ENCODE results near the gene HJURP. TPM values are rescaled to one million over a fixed set of nuclear protein-coding genes. Genes with fewer than 3 reads are reported as not detected.
"Not testable (repeated sequence)": the region's sequence is repeated elsewhere in the genome, so short reads cannot be mapped to it uniquely, and the experiment has no call there.

The HJURP gene
- 10 to 100 TPM in 2 of 4 donors, 1 to 10 TPM in 1, under 1 TPM in 1; 0.81 to 10.7 (median 5.9) TPM for polyA plus RNA-seq
- long read RNA-seq, donor 1: 0 reads
- long read RNA-seq, donor 2: 0 reads
- long read RNA-seq, donor 3: 0 reads
- long read RNA-seq, donor 4: 0 reads
- long read RNA-seq, donor 5: 0 reads
- long read RNA-seq, donor 6, partial matches to known transcripts: 0 of 1 reads
- long read RNA-seq, donor 6, other reads (novel, unspliced or antisense): 0 of 1 reads
- long read RNA-seq, donor 7: 0 reads
- long read RNA-seq, donor 8: 0 reads
- long read RNA-seq, donor 9: 0 reads
- long read RNA-seq, donor 10, partial matches to known transcripts: 0 of 1 reads
- long read RNA-seq, donor 10, other reads (novel, unspliced or antisense): 0 of 1 reads

GRCh38 chr2:233854241-233854981 is at the start of gene HJURP:
HJURP (minus strand) TSS chr2:233854535; CDS start chr2:233854500, 35 bp downstream.
- WGBS, 3 donors: 0 to 1% (median 0%) methylated on average over 59 to 60 of the region's 60 CpGs
- Histone ChIP-seq H3K27ac (ENCODE audit: low read depth in 1 of 3, low read length in 2 of 3) (peak within 1 kb of the TSS in 2 of 3 donors; percentile 59 to 75), H3K4me3 (ENCODE audit: low read depth in 1 of 3, low read length in 3 of 3) (peak within 1 kb of the TSS; percentile 58 to 92 (median 75)), H3K36me3 (ENCODE audit: control insufficient read depth in 3 of 3, insufficient read depth in 2 of 3, low read depth in 1 of 3, low read length in 3 of 3) (peaks cover 0 to 14% (median 0%) of the 10 kb centered on the region in 3 donors), H3K4me1 (ENCODE audit: control insufficient read depth in 3 of 3, insufficient read depth in 2 of 3, low read depth in 1 of 3, low read length in 2 of 3) (peaks cover 0 to 10% (median 0%) of the 10 kb centered on the region in 3 donors), H3K9me3 (ENCODE audit: control insufficient read depth in 2 of 2, insufficient read depth in 1 of 2, low read depth in 1 of 2, low read length in 1 of 2) (no peaks in the 10 kb centered on the region), H3K27me3 (ENCODE audit: control insufficient read depth in 3 of 3, insufficient read depth in 3 of 3, low read length in 3 of 3) (no peaks in the 10 kb centered on the region)
- DNase-seq: peak; percentile 95 to 97
- no peak for FAIRE-seq

GRCh38 chr2:233901884-233902283 is 47.5 kb upstream of the HJURP start:
- no peak overlapping the region for H3K27ac ChIP-seq (ENCODE audit: low read depth in 1 of 3, low read length in 2 of 3)
- peaks cover 0 to 2% (median 2%) of the 10 kb centered on the region in 3 donors for H3K27me3 ChIP-seq (ENCODE audit: control insufficient read depth in 3 of 3, insufficient read depth in 3 of 3, low read length in 3 of 3)
- no peaks in the 10 kb centered on the region for H3K36me3 ChIP-seq (ENCODE audit: control insufficient read depth in 3 of 3, insufficient read depth in 2 of 3, low read depth in 1 of 3, low read length in 3 of 3)
- no peaks in the 10 kb centered on the region for H3K9me3 ChIP-seq (ENCODE audit: control insufficient read depth in 2 of 2, insufficient read depth in 1 of 2, low read depth in 1 of 2, low read length in 1 of 2)
- H3K4me1 ChIP-seq (ENCODE audit: control insufficient read depth in 3 of 3, insufficient read depth in 2 of 3, low read depth in 1 of 3, low read length in 2 of 3): no peaks in the 10 kb centered on the region
- DNase-seq: peak in 1 of 2 donors; percentile 19
- H3K4me3 ChIP-seq (ENCODE audit: low read depth in 1 of 3, low read length in 3 of 3): no peak overlapping the region
- WGBS, 3 donors: 29 to 70% (median 46%) methylated on average over 4 of the region's 4 CpGs
- FAIRE-seq: no peak

GRCh38 chr2:233901367-233901766 is 47.0 kb upstream of the HJURP start:
- FAIRE-seq (no peak), DNase-seq (peak in 1 of 2 donors; percentile 42)
- WGBS, 3 donors: 19 to 48% (median 34%) methylated on average over 4 of the region's 4 CpGs

GRCh38 chr2:233896253-233896652 is 41.9 kb upstream of the HJURP start:
- H3K27me3 ChIP-seq (ENCODE audit: control insufficient read depth in 3 of 3, insufficient read depth in 3 of 3, low read length in 3 of 3); H3K27ac ChIP-seq (ENCODE audit: low read depth in 1 of 3, low read length in 2 of 3); H3K36me3 ChIP-seq (ENCODE audit: control insufficient read depth in 3 of 3, insufficient read depth in 2 of 3, low read depth in 1 of 3, low read length in 3 of 3); H3K4me1 ChIP-seq (ENCODE audit: control insufficient read depth in 3 of 3, insufficient read depth in 2 of 3, low read depth in 1 of 3, low read length in 2 of 3); H3K9me3 ChIP-seq (ENCODE audit: control insufficient read depth in 2 of 2, insufficient read depth in 1 of 2, low read depth in 1 of 2, low read length in 1 of 2); DNase-seq; H3K4me3 ChIP-seq (ENCODE audit: low read depth in 1 of 3, low read length in 3 of 3); FAIRE-seq: not testable (repeated sequence)
- 74 to 90% (median 76%) methylated on average over 2 of the region's 2 CpGs for WGBS, 3 donors

More at GRCh38 chr2:233901367-233901766, 47.0 kb upstream of the HJURP start:
- Histone ChIP-seq H3K4me1 (ENCODE audit: control insufficient read depth in 3 of 3, insufficient read depth in 2 of 3, low read depth in 1 of 3, low read length in 2 of 3) (no peaks in the 10 kb centered on the region), H3K4me3 (ENCODE audit: low read depth in 1 of 3, low read length in 3 of 3) (no peak overlapping the region), H3K9me3 (ENCODE audit: control insufficient read depth in 2 of 2, insufficient read depth in 1 of 2, low read depth in 1 of 2, low read length in 1 of 2) (no peaks in the 10 kb centered on the region), H3K27ac (ENCODE audit: low read depth in 1 of 3, low read length in 2 of 3) (no peak overlapping the region), H3K27me3 (ENCODE audit: control insufficient read depth in 3 of 3, insufficient read depth in 3 of 3, low read length in 3 of 3) (peaks cover 0 to 2% (median 2%) of the 10 kb centered on the region in 3 donors), H3K36me3 (ENCODE audit: control insufficient read depth in 3 of 3, insufficient read depth in 2 of 3, low read depth in 1 of 3, low read length in 3 of 3) (no peaks in the 10 kb centered on the region)

- no peak overlapping the region for H3K27ac ChIP-seq (ENCODE audit: low read depth in 1 of 3, low read length in 2 of 3)
- peaks cover 0 to 8% (median 0%) of the 10 kb centered on the region in 3 donors for H3K27me3 ChIP-seq (ENCODE audit: control insufficient read depth in 3 of 3, insufficient read depth in 3 of 3, low read length in 3 of 3)
- no peaks in the 10 kb centered on the region for H3K4me1 ChIP-seq (ENCODE audit: control insufficient read depth in 3 of 3, insufficient read depth in 2 of 3, low read depth in 1 of 3, low read length in 2 of 3)
- H3K9me3 ChIP-seq (ENCODE audit: control insufficient read depth in 2 of 2, insufficient read depth in 1 of 2, low read depth in 1 of 2, low read length in 1 of 2): no peaks in the 10 kb centered on the region
- FAIRE-seq (no peak), DNase-seq (no peak)
- no peak overlapping the region for H3K4me3 ChIP-seq (ENCODE audit: low read depth in 1 of 3, low read length in 3 of 3)
- H3K36me3 ChIP-seq (ENCODE audit: control insufficient read depth in 3 of 3, insufficient read depth in 2 of 3, low read depth in 1 of 3, low read length in 3 of 3): no peaks in the 10 kb centered on the region
- 72 to 89% (median 83%) methylated on average over 2 of the region's 2 CpGs for WGBS, 3 donors
These were observed 38.5 kb upstream of the HJURP start for GRCh38 chr2:233892793-233893192.

GRCh38 chr2:233882353-233882752 is 28.0 kb upstream of the HJURP start:
- FAIRE-seq (no peak), DNase-seq (no peak)
- H3K36me3 ChIP-seq (ENCODE audit: control insufficient read depth in 3 of 3, insufficient read depth in 2 of 3, low read depth in 1 of 3, low read length in 3 of 3): no peaks in the 10 kb centered on the region
- no peak overlapping the region for H3K27ac ChIP-seq (ENCODE audit: low read depth in 1 of 3, low read length in 2 of 3)
- H3K4me1 ChIP-seq (ENCODE audit: control insufficient read depth in 3 of 3, insufficient read depth in 2 of 3, low read depth in 1 of 3, low read length in 2 of 3): no peaks in the 10 kb centered on the region
- H3K9me3 ChIP-seq (ENCODE audit: control insufficient read depth in 2 of 2, insufficient read depth in 1 of 2, low read depth in 1 of 2, low read length in 1 of 2): no peaks in the 10 kb centered on the region
- H3K27me3 ChIP-seq (ENCODE audit: control insufficient read depth in 3 of 3, insufficient read depth in 3 of 3, low read length in 3 of 3): no peaks in the 10 kb centered on the region
- H3K4me3 ChIP-seq (ENCODE audit: low read depth in 1 of 3, low read length in 3 of 3): no peak overlapping the region

GRCh38 chr2:233872125-233872524 is 17.8 kb upstream of the HJURP start:
- H3K9me3 ChIP-seq (ENCODE audit: control insufficient read depth in 2 of 2, insufficient read depth in 1 of 2, low read depth in 1 of 2, low read length in 1 of 2); H3K27me3 ChIP-seq (ENCODE audit: control insufficient read depth in 3 of 3, insufficient read depth in 3 of 3, low read length in 3 of 3); H3K4me3 ChIP-seq (ENCODE audit: low read depth in 1 of 3, low read length in 3 of 3); H3K27ac ChIP-seq (ENCODE audit: low read depth in 1 of 3, low read length in 2 of 3); FAIRE-seq; DNase-seq; H3K4me1 ChIP-seq (ENCODE audit: control insufficient read depth in 3 of 3, insufficient read depth in 2 of 3, low read depth in 1 of 3, low read length in 2 of 3); H3K36me3 ChIP-seq (ENCODE audit: control insufficient read depth in 3 of 3, insufficient read depth in 2 of 3, low read depth in 1 of 3, low read length in 3 of 3): not testable (repeated sequence)
- 40 to 46% (median 43%) methylated on average over 2 of the region's 2 CpGs for WGBS, 3 donors

GRCh38 chr2:233871432-233871831 is 17.1 kb upstream of the HJURP start:
- peaks cover 0 to 7% (median 2%) of the 10 kb centered on the region in 3 donors for H3K27me3 ChIP-seq (ENCODE audit: control insufficient read depth in 3 of 3, insufficient read depth in 3 of 3, low read length in 3 of 3)
- H3K27ac ChIP-seq (ENCODE audit: low read depth in 1 of 3, low read length in 2 of 3): no peak overlapping the region
- peaks cover 0 to 2% of the 10 kb centered on the region in 2 donors for H3K9me3 ChIP-seq (ENCODE audit: control insufficient read depth in 2 of 2, insufficient read depth in 1 of 2, low read depth in 1 of 2, low read length in 1 of 2)
- peaks cover 0 to 3% (median 0%) of the 10 kb centered on the region in 3 donors for H3K4me1 ChIP-seq (ENCODE audit: control insufficient read depth in 3 of 3, insufficient read depth in 2 of 3, low read depth in 1 of 3, low read length in 2 of 3)
- 59 to 65% (median 63%) methylated on average over 4 of the region's 4 CpGs for WGBS, 3 donors
- peaks cover 0 to 2% (median 0%) of the 10 kb centered on the region in 3 donors for H3K36me3 ChIP-seq (ENCODE audit: control insufficient read depth in 3 of 3, insufficient read depth in 2 of 3, low read depth in 1 of 3, low read length in 3 of 3)
- FAIRE-seq (no peak), DNase-seq (no peak)
- H3K4me3 ChIP-seq (ENCODE audit: low read depth in 1 of 3, low read length in 3 of 3): no peak overlapping the region
